Measurements from ENCODE around the gene INPP5A.

Gene INPP5A

GRCh38 chr10:132752961-132753360 lies 215.4 kb downstream of the INPP5A start:
- Histone ChIP-seq H3K9me3 (ENCODE audit: insufficient read depth, low read depth, low read length) (no peaks in the 10 kb centered on the region), H3K4me2 (ENCODE audit: low read depth, low read length, poor library complexity, severe bottlenecking) (no peak overlapping the region), H3K79me2 (ENCODE audit: insufficient read depth, low read length) (no peaks in the 10 kb centered on the region), H3F3A (ENCODE audit: low read depth) (no peaks in the 10 kb centered on the region), H3K9me2 (replicated peaks; ENCODE audit: low read depth, low read length) (no peaks in the 10 kb centered on the region), H3K4me1 (ENCODE audit: insufficient read depth, low read length, poor library complexity, severe bottlenecking) (no peaks in the 10 kb centered on the region), H2AFZ (ENCODE audit: low read length) (no peak overlapping the region), H4K20me1 (ENCODE audit: insufficient read depth, low read length, poor library complexity, severe bottlenecking) (no peaks in the 10 kb centered on the region), H3K4me3 (ENCODE audit: low read length, poor library complexity, severe bottlenecking) (no peak overlapping the region), H3K27me3 (ENCODE audit: insufficient read depth, low read length, poor library complexity, severe bottlenecking) (no peaks in the 10 kb centered on the region), H3K36me3 (ENCODE audit: insufficient read depth, low read length) (peaks cover 35% of the 10 kb centered on the region; the same call in 1 of the 2 replicates), H3K9ac (ENCODE audit: low read depth, low read length, poor library complexity, severe bottlenecking) (no peak overlapping the region)
- TF ChIP-seq CTCF (conservative IDR thresholded peaks at IDR 0.05; ENCODE audit: low read length), result no peak
- no peak for TF ChIP-seq EZH2phosphoT487 (IDR thresholded peaks at IDR 0.05; ENCODE audit: borderline replicate concordance)

GRCh38 chr10:132753596-132753995 lies 216.0 kb downstream of the INPP5A start:
- Histone ChIP-seq H3K36me3 (ENCODE audit: insufficient read depth, low read length) (peaks cover 35% of the 10 kb centered on the region; the same call in 1 of the 2 replicates), H3K9ac (ENCODE audit: low read depth, low read length, poor library complexity, severe bottlenecking) (no peak overlapping the region), H3F3A (ENCODE audit: low read depth) (no peaks in the 10 kb centered on the region), H3K9me3 (ENCODE audit: insufficient read depth, low read depth, low read length) (no peaks in the 10 kb centered on the region), H3K9me2 (replicated peaks; ENCODE audit: low read depth, low read length) (no peaks in the 10 kb centered on the region), H3K4me3 (ENCODE audit: low read length, poor library complexity, severe bottlenecking) (no peak overlapping the region), H3K79me2 (ENCODE audit: insufficient read depth, low read length) (no peaks in the 10 kb centered on the region), H3K27me3 (ENCODE audit: insufficient read depth, low read length, poor library complexity, severe bottlenecking) (no peaks in the 10 kb centered on the region), H4K20me1 (ENCODE audit: insufficient read depth, low read length, poor library complexity, severe bottlenecking) (no peaks in the 10 kb centered on the region), H3K4me2 (ENCODE audit: low read depth, low read length, poor library complexity, severe bottlenecking) (no peak overlapping the region), H3K4me1 (ENCODE audit: insufficient read depth, low read length, poor library complexity, severe bottlenecking) (no peaks in the 10 kb centered on the region), H2AFZ (ENCODE audit: low read length) (no peak overlapping the region)
- no peak for TF ChIP-seq EZH2phosphoT487 (IDR thresholded peaks at IDR 0.05; ENCODE audit: borderline replicate concordance)
- TF ChIP-seq CTCF (conservative IDR thresholded peaks at IDR 0.05; ENCODE audit: low read length), result no peak

GRCh38 chr10:132754071-132754470 lies 216.5 kb downstream of the INPP5A start:
- H3K9ac ChIP-seq (ENCODE audit: low read depth, low read length, poor library complexity, severe bottlenecking), result no peak overlapping the region
- no peak for TF ChIP-seq CTCF (conservative IDR thresholded peaks at IDR 0.05; ENCODE audit: low read length)
- no peak for TF ChIP-seq EZH2phosphoT487 (IDR thresholded peaks at IDR 0.05; ENCODE audit: borderline replicate concordance)
- H3K4me1 ChIP-seq (ENCODE audit: insufficient read depth, low read length, poor library complexity, severe bottlenecking), result no peaks in the 10 kb centered on the region
- H3K9me2 ChIP-seq (replicated peaks; ENCODE audit: low read depth, low read length), result no peaks in the 10 kb centered on the region
- H3K79me2 ChIP-seq (ENCODE audit: insufficient read depth, low read length), result no peaks in the 10 kb centered on the region
- no peaks in the 10 kb centered on the region for H3K27me3 ChIP-seq (ENCODE audit: insufficient read depth, low read length, poor library complexity, severe bottlenecking)
- H3F3A ChIP-seq (ENCODE audit: low read depth), result no peaks in the 10 kb centered on the region
- H3K4me2 ChIP-seq (ENCODE audit: low read depth, low read length, poor library complexity, severe bottlenecking), result no peak overlapping the region
- H3K4me3 ChIP-seq (ENCODE audit: low read length, poor library complexity, severe bottlenecking), result no peak overlapping the region
- no peaks in the 10 kb centered on the region for H4K20me1 ChIP-seq (ENCODE audit: insufficient read depth, low read length, poor library complexity, severe bottlenecking)
- H2AFZ ChIP-seq (ENCODE audit: low read length), result no peak overlapping the region
- no peaks in the 10 kb centered on the region for H3K9me3 ChIP-seq (ENCODE audit: insufficient read depth, low read depth, low read length)
- peaks cover 35% of the 10 kb centered on the region; the same call in 1 of the 2 replicates for H3K36me3 ChIP-seq (ENCODE audit: insufficient read depth, low read length)

Measured in Loucy (cell line).